Amygdala (tissue), 56 donors: ENCODE measurements around the gene CACNB2.

Source experiments
- DNase-seq, 56 donors: peaks; one replicate each; lab custom pipeline; 2025; lab: John Stamatoyannopoulos, UW

CACNB2 gene

GRCh38 chr10:18323916-18324315, 183.7 kb downstream of the CACNB2 start:
- no peak for DNase-seq

GRCh38 chr10:18325410-18325809, 185.2 kb downstream of the CACNB2 start:
- no peak for DNase-seq

- DNase-seq, result no peak
Observed at GRCh38 chr10:18325889-18326531, 185.8 kb downstream of the CACNB2 start.

- DNase-seq, result no peak
Observed at GRCh38 chr10:18328941-18329340, 188.7 kb downstream of the CACNB2 start.

GRCh38 chr10:18332048-18332447, 191.8 kb downstream of the CACNB2 start:
- DNase-seq, result no peak

- no peak for DNase-seq
Observed at GRCh38 chr10:18332484-18332883, 192.3 kb downstream of the CACNB2 start.

GRCh38 chr10:18333621-18334020, 193.4 kb downstream of the CACNB2 start:
- no peak for DNase-seq

- no peak for DNase-seq
Observed at GRCh38 chr10:18334116-18334867, 194.1 kb downstream of the CACNB2 start.

- peak in 15 of 56 donors; percentile 3 to 51 (median 9) for DNase-seq
Observed at GRCh38 chr10:18340496-18341051, 200.3 kb downstream of the CACNB2 start.

GRCh38 chr10:18341055-18341454, 200.8 kb downstream of the CACNB2 start:
- DNase-seq, result no peak

- DNase-seq, result no peak
Observed at GRCh38 chr10:18343573-18343972, 203.3 kb downstream of the CACNB2 start.

- DNase-seq, result no peak
Observed at GRCh38 chr10:18345308-18345707, 205.1 kb downstream of the CACNB2 start.

- no peak for DNase-seq
Observed at GRCh38 chr10:18350340-18350739, 210.1 kb downstream of the CACNB2 start.

GRCh38 chr10:18351421-18351820, 211.2 kb downstream of the CACNB2 start:
- no peak for DNase-seq

GRCh38 chr10:18352175-18352574, 212.0 kb downstream of the CACNB2 start:
- no peak for DNase-seq

GRCh38 chr10:18359812-18360211, 219.6 kb downstream of the CACNB2 start:
- DNase-seq, result no peak

- DNase-seq, result no peak
Observed at GRCh38 chr10:18362892-18363291, 222.7 kb downstream of the CACNB2 start.

GRCh38 chr10:18364987-18365775, 225.0 kb downstream of the CACNB2 start:
- DNase-seq, result no peak

- DNase-seq, result no peak
Observed at GRCh38 chr10:18367840-18368239, 227.6 kb downstream of the CACNB2 start.

- no peak for DNase-seq
Observed at GRCh38 chr10:18368273-18368672, 228.0 kb downstream of the CACNB2 start.

GRCh38 chr10:18368682-18369081, 228.5 kb downstream of the CACNB2 start:
- DNase-seq, result no peak
